ENCODE results near the gene GNB5.

Gene GNB5

DNA sequence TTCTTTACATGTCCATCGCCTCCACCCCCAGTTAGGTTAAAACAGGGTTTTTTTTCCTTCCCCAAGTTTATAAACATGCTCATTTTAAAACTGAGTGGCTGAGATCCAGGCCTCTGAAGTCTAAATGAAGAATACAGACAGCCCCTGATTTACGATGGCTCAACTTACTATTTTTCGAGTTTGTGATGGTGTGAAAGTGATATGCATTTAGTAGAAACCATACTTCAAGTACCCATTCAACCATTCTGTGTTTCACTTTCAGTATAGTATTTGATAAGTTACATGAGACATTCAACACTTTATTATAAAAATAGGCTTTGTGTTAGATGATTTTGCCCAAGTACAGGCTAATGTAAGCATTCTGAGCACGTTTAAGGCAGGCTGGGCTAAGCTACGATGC lies 30.5 kb upstream of the GNB5 start:
- in situ Hi-C loops (cut with MboI; ENCODE audit: low sequenced_read_pairs, unreplicated experiment), result loop anchor here (10.0 kb wide), 1 partner anchor 247 kb away; the partner anchor contains the start of gene LEO1
- TF ChIP-seq, protein P1, sequence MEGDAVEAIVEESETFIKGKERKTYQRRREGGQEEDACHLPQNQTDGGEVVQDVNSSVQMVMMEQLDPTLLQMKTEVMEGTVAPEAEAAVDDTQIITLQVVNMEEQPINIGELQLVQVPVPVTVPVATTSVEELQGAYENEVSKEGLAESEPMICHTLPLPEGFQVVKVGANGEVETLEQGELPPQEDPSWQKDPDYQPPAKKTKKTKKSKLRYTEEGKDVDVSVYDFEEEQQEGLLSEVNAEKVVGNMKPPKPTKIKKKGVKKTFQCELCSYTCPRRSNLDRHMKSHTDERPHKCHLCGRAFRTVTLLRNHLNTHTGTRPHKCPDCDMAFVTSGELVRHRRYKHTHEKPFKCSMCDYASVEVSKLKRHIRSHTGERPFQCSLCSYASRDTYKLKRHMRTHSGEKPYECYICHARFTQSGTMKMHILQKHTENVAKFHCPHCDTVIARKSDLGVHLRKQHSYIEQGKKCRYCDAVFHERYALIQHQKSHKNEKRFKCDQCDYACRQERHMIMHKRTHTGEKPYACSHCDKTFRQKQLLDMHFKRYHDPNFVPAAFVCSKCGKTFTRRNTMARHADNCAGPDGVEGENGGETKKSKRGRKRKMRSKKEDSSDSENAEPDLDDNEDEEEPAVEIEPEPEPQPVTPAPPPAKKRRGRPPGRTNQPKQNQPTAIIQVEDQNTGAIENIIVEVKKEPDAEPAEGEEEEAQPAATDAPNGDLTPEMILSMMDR (IDR thresholded peaks at IDR 0.05; ENCODE audit: borderline replicate concordance, control extremely low read depth, extremely low read depth, insufficient read depth, missing control alignments), result no peak
- no peak for DNase-seq (ENCODE audit: low spot score)

DNA sequence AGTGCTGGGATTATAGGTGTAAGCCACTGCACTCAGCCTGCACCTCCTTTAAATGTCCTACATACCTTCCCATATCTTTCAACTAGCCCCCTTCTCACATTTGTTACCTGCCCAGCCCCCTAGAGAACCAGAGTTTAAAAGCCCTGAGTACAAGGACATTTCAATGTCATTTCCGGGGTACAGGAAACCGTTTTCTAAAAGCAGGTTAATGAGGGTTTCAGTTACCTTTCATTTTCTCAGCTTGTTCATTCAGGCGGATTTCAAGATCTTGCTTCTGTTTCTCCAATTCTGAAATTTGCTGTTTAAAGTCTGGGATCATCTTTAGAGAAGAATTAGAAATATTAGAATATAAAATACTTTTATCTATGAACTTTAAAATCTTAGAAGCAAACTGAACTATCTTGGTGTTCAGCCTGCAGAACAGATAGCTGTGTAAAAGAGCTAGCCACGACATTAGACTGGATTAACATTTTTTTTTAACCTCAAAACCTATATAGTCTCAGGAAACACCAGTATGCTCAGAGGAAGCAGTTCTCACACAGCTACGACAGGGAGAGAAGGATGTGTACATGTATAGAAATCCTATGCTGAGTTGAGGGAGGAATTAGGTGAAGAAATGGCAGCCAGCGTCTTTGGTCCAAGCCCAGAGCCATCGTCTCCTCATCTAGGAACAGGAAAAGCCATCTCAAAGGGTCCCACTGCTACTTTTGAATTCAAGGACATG lies 29.9 kb upstream of the GNB5 start:
- TF ChIP-seq, protein P1 (IDR thresholded peaks at IDR 0.05; ENCODE audit: borderline replicate concordance, control extremely low read depth, extremely low read depth, insufficient read depth, missing control alignments), result no peak
- DNase-seq (ENCODE audit: low spot score), result no peak

DNA sequence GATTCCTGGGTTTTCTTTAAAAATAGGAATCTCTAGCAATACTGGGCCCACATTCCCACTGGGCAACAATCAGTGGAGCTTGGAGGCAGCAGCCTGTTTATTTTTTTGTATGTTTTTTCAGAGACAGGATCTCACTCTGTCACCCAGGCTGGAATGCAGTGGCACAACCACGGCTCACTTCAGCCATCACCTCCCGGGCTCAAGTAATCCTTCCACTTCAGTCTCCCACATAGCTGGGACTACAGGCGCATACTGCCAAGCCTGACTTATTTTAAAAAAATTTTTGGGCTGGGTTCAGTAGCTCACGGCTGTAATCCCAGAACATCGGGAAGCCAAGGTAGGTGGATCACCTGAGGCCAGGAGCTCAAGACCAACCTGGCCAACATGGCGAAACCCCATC lies 29.1 kb upstream of the GNB5 start:
- no peak for DNase-seq (ENCODE audit: low spot score)
- TF ChIP-seq, protein P1 (IDR thresholded peaks at IDR 0.05; ENCODE audit: borderline replicate concordance, control extremely low read depth, extremely low read depth, insufficient read depth, missing control alignments), result no peak
- in situ Hi-C loops (cut with MboI; ENCODE audit: low sequenced_read_pairs, unreplicated experiment), result loop anchor here (10.0 kb wide), 1 partner anchor 245 kb away; the partner anchor contains the start of gene LEO1

More for the DNA sequence above, 29.9 kb upstream of the GNB5 start:
- in situ Hi-C loops (cut with MboI; ENCODE audit: low sequenced_read_pairs, unreplicated experiment), result loop anchor here (10.0 kb wide), 1 partner anchor 246 kb away; the partner anchor contains the start of gene LEO1

DNA sequence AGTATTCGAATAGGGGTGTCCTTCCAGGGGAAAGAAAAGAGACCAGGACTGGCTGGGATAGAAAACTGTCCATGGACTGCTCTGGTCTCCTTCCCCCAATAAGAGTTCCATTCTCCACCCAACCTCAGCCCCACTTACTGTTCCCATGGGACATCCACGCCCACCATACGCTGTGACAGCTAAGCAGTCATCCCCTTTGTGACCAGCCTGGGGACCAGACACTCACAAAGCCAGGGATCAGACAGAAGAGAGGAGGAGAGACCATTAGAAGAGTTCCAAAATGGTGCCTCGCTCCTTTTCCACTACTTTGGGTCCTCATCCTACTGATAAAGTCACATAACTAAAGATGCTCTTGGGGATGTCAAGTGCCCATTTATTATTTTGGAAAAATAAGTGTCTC lies 27.6 kb upstream of the GNB5 start:
- DNase-seq (ENCODE audit: low spot score), result no peak
- TF ChIP-seq, protein P1 (IDR thresholded peaks at IDR 0.05; ENCODE audit: borderline replicate concordance, control extremely low read depth, extremely low read depth, insufficient read depth, missing control alignments), result no peak
- in situ Hi-C loops (cut with MboI; ENCODE audit: low sequenced_read_pairs, unreplicated experiment), result no loop called here

DNA sequence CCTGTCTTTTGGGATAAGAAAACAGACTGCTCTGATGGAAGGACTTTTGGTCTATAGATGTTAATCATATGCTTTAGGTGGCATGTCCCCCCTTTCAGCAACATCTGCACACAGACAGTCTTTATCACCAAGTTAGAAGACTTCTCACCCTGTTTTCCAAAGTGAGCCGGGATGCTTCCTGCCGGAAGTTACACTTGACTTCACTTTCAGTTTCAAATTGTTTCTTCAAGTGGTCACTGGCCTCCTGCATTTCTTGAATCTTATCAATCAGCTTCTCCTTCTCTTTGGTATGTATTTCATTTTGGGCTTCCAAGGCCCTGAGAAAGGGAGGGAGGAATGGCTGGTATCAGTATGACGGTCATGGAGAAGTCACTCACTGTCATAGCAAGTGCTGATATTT lies 27.2 kb upstream of the GNB5 start:
- TF ChIP-seq, protein P1 (IDR thresholded peaks at IDR 0.05; ENCODE audit: borderline replicate concordance, control extremely low read depth, extremely low read depth, insufficient read depth, missing control alignments), result no peak
- DNase-seq (ENCODE audit: low spot score), result no peak
- in situ Hi-C loops (cut with MboI; ENCODE audit: low sequenced_read_pairs, unreplicated experiment), result no loop called here

DNA sequence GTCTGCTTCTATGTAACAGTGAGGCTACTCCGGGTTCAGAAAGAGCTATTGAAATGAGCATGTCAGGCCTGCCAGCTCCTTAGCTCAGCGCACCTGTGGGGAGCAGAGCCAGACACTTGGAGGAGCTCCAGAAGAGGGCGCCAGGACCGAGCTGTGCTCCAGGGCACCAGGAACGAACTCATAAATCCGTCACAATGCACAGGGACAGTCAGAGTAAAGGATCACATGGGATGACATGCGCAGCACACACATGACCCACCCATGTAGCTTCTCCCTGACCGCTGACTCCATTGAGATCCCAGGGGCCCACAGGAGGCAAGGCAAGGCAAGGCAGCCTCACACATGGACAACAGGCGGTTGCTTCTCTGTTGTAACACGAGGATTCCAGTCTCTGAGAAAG lies 26.0 kb upstream of the GNB5 start:
- TF ChIP-seq, protein P1 (IDR thresholded peaks at IDR 0.05; ENCODE audit: borderline replicate concordance, control extremely low read depth, extremely low read depth, insufficient read depth, missing control alignments), result no peak
- DNase-seq (ENCODE audit: low spot score), result no peak
- in situ Hi-C loops (cut with MboI; ENCODE audit: low sequenced_read_pairs, unreplicated experiment), result no loop called here
